OCI-LY7 (cell line): ENCODE measurements around the gene RGS8. TPM values are rescaled to one million over a fixed set of nuclear protein-coding genes. Genes with fewer than 3 reads are reported as not detected.
A peak's percentile ranks its signal among the peaks of the same experiment; 100 is the strongest.

Experiments used
- BruUV-seq: library from RNA; stranded (reverse); fragments of 400-500 nt; replicated peaks from 2 replicates; lab custom pipeline; 2021; lab: Mats Ljungman, UMichigan
- CTCF ChIA-PET: fragments of 300-600 bp; sonication (Branson Sonifier 250); formaldehyde crosslinking; loops from one replicate; lab custom pipeline; 2022; ENCODE audit warnings: antibody characterized with exemption; ENCODE audit not compliant: unreplicated experiment; lab: Charles Lee
- POLR2A ChIA-PET: fragments of 300-600 bp; sonication (Branson Sonifier 250); formaldehyde crosslinking; loops from one replicate; lab custom pipeline; 2022; ENCODE audit warnings: antibody characterized with exemption; lab: Charles Lee
- DNase-seq: peaks from one replicate; pipeline ENCODE4 v3.0.0-alpha.2; 2015; ENCODE audit warnings: low spot score
- H2AFZ ChIP-seq: fragments of 200-600 bp; sonication (generic), shearing (Covaris generic); 2 replicates; pipeline ENCODE4 v1.6.1; 2014; ENCODE audit warnings: mild to moderate bottlenecking, antibody characterized with exemption, low read length, moderate library complexity
- H3K27ac ChIP-seq: fragments of 200-600 bp; sonication (generic); 2 replicates; pipeline ENCODE4 v1.5.1; 2014; ENCODE audit warnings: mixed run types, low read depth, mild to moderate bottlenecking, moderate library complexity, low read length, inconsistent platforms; ENCODE audit not compliant: poor library complexity, severe bottlenecking
- H3K36me3 ChIP-seq: fragments of 200-600 bp; sonication (generic); 2 replicates; pipeline ENCODE4 v1.6.1; 2014; ENCODE audit warnings: mild to moderate bottlenecking, antibody characterized with exemption, low read length, moderate library complexity, mixed read lengths; ENCODE audit not compliant: insufficient read depth
- H3K4me1 ChIP-seq: fragments of 200-600 bp; sonication (generic); 2 replicates; pipeline ENCODE4 v1.5.1; 2014; ENCODE audit warnings: mild to moderate bottlenecking, low read length; ENCODE audit not compliant: insufficient read depth, poor library complexity, severe bottlenecking
- H3K4me2 ChIP-seq: fragments of 200-600 bp; sonication (generic); 2 replicates; pipeline ENCODE4 v1.6.1; 2014; ENCODE audit warnings: mild to moderate bottlenecking, low read length
- H3K4me3 ChIP-seq: fragments of 200-600 bp; sonication (generic); 2 replicates; pipeline ENCODE4 v1.5.1; 2014; ENCODE audit warnings: mild to moderate bottlenecking, low read depth, low read length; ENCODE audit not compliant: poor library complexity, severe bottlenecking
- H3K79me2 ChIP-seq: fragments of 200-600 bp; sonication (generic); 2 replicates; pipeline ENCODE4 v1.6.1; 2016; ENCODE audit warnings: low read depth, mild to moderate bottlenecking, low read length, moderate library complexity, mixed read lengths; ENCODE audit not compliant: insufficient read depth
- H3K9me2 ChIP-seq: fragments of 200-600 bp; sonication (generic); 2 replicates; pipeline ENCODE4 v1.6.1; 2016; ENCODE audit warnings: mild to moderate bottlenecking, low read length, mixed read lengths; ENCODE audit not compliant: insufficient read depth
- H3K9me3 ChIP-seq: fragments of 200-600 bp; sonication (generic); 2 replicates; pipeline ENCODE4 v1.6.1; 2014; ENCODE audit warnings: mild to moderate bottlenecking, mixed run types, low read length, mixed read lengths
- H4K20me1 ChIP-seq: fragments of 200-600 bp; sonication (generic); 2 replicates; pipeline ENCODE4 v1.6.1; 2014; ENCODE audit warnings: mild to moderate bottlenecking, antibody characterized with exemption, low read length, moderate library complexity, mixed read lengths; ENCODE audit not compliant: insufficient read depth
- CTCF ChIP-seq: fragments of 200-600 bp; sonication (generic); conservative IDR thresholded peaks from 2 replicates; pipeline ENCODE4 v1.5.1; 2014; ENCODE audit warnings: mild to moderate bottlenecking, antibody characterized with exemption, low read length, moderate library complexity, mixed read lengths
- EZH2phosphoT487 ChIP-seq: fragments of 200-600 bp; sonication (generic); IDR thresholded peaks from 2 replicates; pipeline ENCODE4 v1.6.1; 2018; ENCODE audit warnings: low read depth, borderline replicate concordance, mild to moderate bottlenecking, mixed run types, antibody characterized with exemption, low read length, moderate library complexity, mixed read lengths
- intact Hi-C: fragments of 100-400 bp; cut with micrococcal nuclease; formaldehyde crosslinking; loops from one replicate; pipeline ENCODE4 v1.10.0; 2022; ENCODE audit not compliant: unreplicated experiment
- total RNA-seq, 2 experiments: library from RNA; depleted of rRNA in 1 of 2; stranded (reverse); fragments of >200 nt in 1 of 2; shearing (Covaris generic) in 1 of 2; gene quantifications; 2 replicates each; pipeline ENCODE4 v1.2.3, GENCODE V29; 2014 to 2022

Gene RGS8
- total RNA-seq, 2 experiments from 2014 or later: 1.2 TPM; not detected in 1

GRCh38 chr1:182644886-182645285 lies 39.5 kb downstream of the RGS8 start:
- TF ChIP-seq EZH2phosphoT487 (no peak), CTCF (0 out of 2 replicates have a peak, but pooled peaks have one; percentile 31)
- Histone ChIP-seq H3K9me3 (no peaks in the 10 kb centered on the region), H3K4me1 (peaks cover 39% of the 10 kb centered on the region), H3K4me2 (peak overlapping the region; percentile 30), H3K4me3 (no peak overlapping the region), H3K36me3 (no peaks in the 10 kb centered on the region), H4K20me1 (no peaks in the 10 kb centered on the region), H3K27ac (no peak overlapping the region), H3K9me2 (no peaks in the 10 kb centered on the region), H2AFZ (peak overlapping the region; percentile 8; the same call in 1 of the 2 replicates), H3K79me2 (no peaks in the 10 kb centered on the region)
- CTCF ChIA-PET: interaction anchor here (0.8 kb wide), 1 partner anchor 9 kb away, joined by 3 read pairs; no protein-coding TSS in a partner anchor
- POLR2A ChIA-PET: interaction anchor here (0.6 to 5.5 kb wide), 10 partner anchors 9 to 94 kb away, joined by 3 to 24 read pairs (median 4); no protein-coding TSS in a partner anchor
- peak; percentile 71 for DNase-seq
- no TSS peak for BruUV-seq
- intact Hi-C loops: no loop called here

GRCh38 chr1:182643699-182644098 lies 40.7 kb downstream of the RGS8 start:
- BruUV-seq: no TSS peak
- TF ChIP-seq EZH2phosphoT487 (no peak), CTCF (no peak)
- POLR2A ChIA-PET: interaction anchor here (0.6 to 1.6 kb wide), 6 partner anchors 10 to 78 kb away, joined by 3 to 7 read pairs (median 4); no protein-coding TSS in a partner anchor
- Histone ChIP-seq H3K4me1 (peaks cover 28% of the 10 kb centered on the region), H3K9me2 (no peaks in the 10 kb centered on the region), H3K79me2 (no peaks in the 10 kb centered on the region), H2AFZ (no peak overlapping the region), H4K20me1 (no peaks in the 10 kb centered on the region), H3K27ac (no peak overlapping the region), H3K4me2 (no peak overlapping the region), H3K36me3 (no peaks in the 10 kb centered on the region), H3K9me3 (no peaks in the 10 kb centered on the region), H3K4me3 (no peak overlapping the region)
- DNase-seq: no peak
- intact Hi-C loops: no loop called here
- CTCF ChIA-PET: no interaction called here

- H3K36me3 ChIP-seq: no peaks in the 10 kb centered on the region
- no peaks in the 10 kb centered on the region for H3K79me2 ChIP-seq
- no TSS peak for BruUV-seq
- H2AFZ ChIP-seq: no peak overlapping the region
- H4K20me1 ChIP-seq: no peaks in the 10 kb centered on the region
- CTCF ChIA-PET: no interaction called here
- POLR2A ChIA-PET: interaction anchor here (0.7 to 1.2 kb wide), 3 partner anchors 11 to 16 kb away, joined by 3 to 4 read pairs (median 4); no protein-coding TSS in a partner anchor
- H3K9me2 ChIP-seq: no peaks in the 10 kb centered on the region
- H3K27ac ChIP-seq: no peak overlapping the region
- intact Hi-C loops: no loop called here
- H3K9me3 ChIP-seq: no peaks in the 10 kb centered on the region
- no peak overlapping the region for H3K4me2 ChIP-seq
- peaks cover 16% of the 10 kb centered on the region for H3K4me1 ChIP-seq
- no peak overlapping the region for H3K4me3 ChIP-seq
- DNase-seq: no peak
- no peak for TF ChIP-seq EZH2phosphoT487
- no peak for TF ChIP-seq CTCF
Observed at GRCh38 chr1:182642461-182642860, 41.9 kb downstream of the RGS8 start.
